NT2/D1 (cell line): ENCODE data around the gene SCLY.

Source experiments
- DNase-seq: peaks from one replicate; pipeline ENCODE4 v3.0.0-alpha.2; 2011; ENCODE audit warnings: low read depth, low spot score
- H3K27me3 ChIP-seq: 2 replicates; pipeline ENCODE4 v1.6.0; 2011; ENCODE audit warnings: mild to moderate bottlenecking; ENCODE audit not compliant: insufficient read length, insufficient read depth
- H3K36me3 ChIP-seq: 2 replicates; pipeline ENCODE4 v1.6.1; 2011; ENCODE audit warnings: mild to moderate bottlenecking, low read length, mixed read lengths; ENCODE audit not compliant: insufficient read depth, insufficient read length
- H3K4me1 ChIP-seq: 2 replicates; pipeline ENCODE4 v1.5.1; 2011; ENCODE audit not compliant: insufficient read depth, insufficient read length
- H3K4me3 ChIP-seq: 2 replicates; pipeline ENCODE4 v1.5.1; 2011; ENCODE audit warnings: low read depth; ENCODE audit not compliant: insufficient read length
- H3K9ac ChIP-seq: 2 replicates; pipeline ENCODE4 v1.6.0; 2011; ENCODE audit warnings: low read depth; ENCODE audit not compliant: insufficient read length
- H3K9me3 ChIP-seq: 2 replicates; pipeline ENCODE4 v1.5.1; 2011; ENCODE audit warnings: mild to moderate bottlenecking, low read length; ENCODE audit not compliant: insufficient read depth
- SUZ12 ChIP-seq: IDR thresholded peaks from 2 replicates; pipeline ENCODE4 v1.6.1; 2011; ENCODE audit not compliant: insufficient read length, insufficient read depth; ENCODE audit errors: extremely low read depth
- YY1 ChIP-seq: IDR thresholded peaks from 2 replicates; pipeline ENCODE4 v1.6.1; 2011; ENCODE audit not compliant: insufficient read length, insufficient read depth
- ZNF274 ChIP-seq: IDR thresholded peaks from 2 replicates; pipeline ENCODE4 v1.6.1; 2011; ENCODE audit warnings: mild to moderate bottlenecking, low read depth, low read length

The SCLY gene

GRCh38 chr2:238096311-238097011 is 35.7 kb downstream of the SCLY start:
- Histone ChIP-seq H3K27me3 (no peaks in the 10 kb centered on the region), H3K4me3 (no peak overlapping the region), H3K9ac (no peak overlapping the region), H3K36me3 (peaks cover 35% of the 10 kb centered on the region), H3K9me3 (no peaks in the 10 kb centered on the region; the same call in 1 of the 2 replicates), H3K4me1 (peaks cover 16% of the 10 kb centered on the region)
- no peak for TF ChIP-seq SUZ12
- no peak for TF ChIP-seq ZNF274
- TF ChIP-seq YY1, result no peak
- DNase-seq, result no peak

GRCh38 chr2:238097201-238097987 is 36.6 kb downstream of the SCLY start:
- no peak for DNase-seq
- TF ChIP-seq ZNF274 (no peak), YY1 (no peak), SUZ12 (no peak)
- no peak overlapping the region for H3K4me3 ChIP-seq
- H3K36me3 ChIP-seq, result peaks cover 31% of the 10 kb centered on the region
- H3K9me3 ChIP-seq, result no peaks in the 10 kb centered on the region; the same call in 1 of the 2 replicates
- H3K4me1 ChIP-seq, result peaks cover 16% of the 10 kb centered on the region
- no peak overlapping the region for H3K9ac ChIP-seq
- no peaks in the 10 kb centered on the region for H3K27me3 ChIP-seq

- TF ChIP-seq SUZ12 (no peak), YY1 (no peak)
- H3K4me3 ChIP-seq, result no peak overlapping the region
- peak; percentile 79 for DNase-seq
Measured at GRCh38 chr2:238097988-238098871, 37.4 kb downstream of the SCLY start.

GRCh38 chr2:238098901-238099713 is 38.3 kb downstream of the SCLY start:
- no peaks in the 10 kb centered on the region; the same call in 1 of the 2 replicates for H3K9me3 ChIP-seq
- H3K4me3 ChIP-seq, result no peak overlapping the region
- H3K4me1 ChIP-seq, result peaks cover 13% of the 10 kb centered on the region
- peaks cover 27% of the 10 kb centered on the region for H3K36me3 ChIP-seq
- no peaks in the 10 kb centered on the region for H3K27me3 ChIP-seq
- no peak overlapping the region for H3K9ac ChIP-seq
- TF ChIP-seq SUZ12 (no peak), YY1 (no peak), ZNF274 (no peak)
- no peak for DNase-seq

More at GRCh38 chr2:238097988-238098871, 37.4 kb downstream of the SCLY start:
- peaks cover 28% of the 10 kb centered on the region for H3K36me3 ChIP-seq
- peaks cover 16% of the 10 kb centered on the region for H3K4me1 ChIP-seq
- H3K27me3 ChIP-seq, result no peaks in the 10 kb centered on the region
- no peak overlapping the region for H3K9ac ChIP-seq
- H3K9me3 ChIP-seq, result no peaks in the 10 kb centered on the region; the same call in 1 of the 2 replicates

- Histone ChIP-seq H3K4me1 (peaks cover 13% of the 10 kb centered on the region), H3K36me3 (peaks cover 22% of the 10 kb centered on the region), H3K9me3 (no peaks in the 10 kb centered on the region; the same call in 1 of the 2 replicates), H3K27me3 (no peaks in the 10 kb centered on the region), H3K4me3 (no peak overlapping the region), H3K9ac (no peak overlapping the region)
- TF ChIP-seq ZNF274 (no peak), SUZ12 (no peak), YY1 (no peak)
- no peak for DNase-seq
Measured at GRCh38 chr2:238099714-238100048, 38.9 kb downstream of the SCLY start.

GRCh38 chr2:238100049-238100820 is 39.4 kb downstream of the SCLY start, which contains the start of gene ESPNL:
Gene ESPNL, plus strand, starts transcription at chr2:238100340. Its CDS starts 80 bp downstream, at chr2:238100420.
- DNase-seq, result no peak
- Histone ChIP-seq H3K4me1 (peaks cover 13% of the 10 kb centered on the region), H3K27me3 (no peaks in the 10 kb centered on the region), H3K9ac (no peak within 1 kb of the TSS), H3K4me3 (no peak within 1 kb of the TSS), H3K36me3 (peaks cover 22% of the 10 kb centered on the region), H3K9me3 (no peaks in the 10 kb centered on the region; the same call in 1 of the 2 replicates)
- no peak for TF ChIP-seq ZNF274
- no peak for TF ChIP-seq YY1
- TF ChIP-seq SUZ12, result no peak
